Right atrium auricular region (tissue), 2 donors: ENCODE measurements around the gene OR5T3. TPM values are rescaled to one million over a fixed set of nuclear protein-coding genes. Genes with fewer than 3 reads are reported as not detected.

Experiments
- DNase-seq: peaks from one replicate; pipeline ENCODE4 v3.0.0-alpha.2; 2019; ENCODE audit warnings: low spot score
- H3K27ac ChIP-seq, 2 donors: fragments of 200-600 bp; sonication (generic); 1 replicate in 1 of 2; 2 replicates in 1 of 2; pipeline ENCODE4 v1.5.1; 2016 to 2019
- H3K27me3 ChIP-seq, 2 donors: fragments of 200-600 bp; sonication (generic); one replicate each; pipeline versions ENCODE4 v1.5.1 to v1.6.0; 2017 to 2019
- H3K36me3 ChIP-seq: fragments of 200-600 bp; sonication (generic); one replicate; pipeline ENCODE4 v1.5.1; 2016
- H3K4me1 ChIP-seq, 2 donors: fragments of 200-600 bp; sonication (generic); one replicate each; pipeline versions ENCODE4 v1.5.1 to v1.6.0; 2017 to 2019
- H3K4me3 ChIP-seq, 2 donors: fragments of 200-600 bp; sonication (generic); 1 replicate in 1 of 2; 2 replicates in 1 of 2; pipeline ENCODE4 v1.5.1; 2017 to 2019; ENCODE audit warnings: mild to moderate bottlenecking in 1 of 2, moderate library complexity in 1 of 2
- H3K9me3 ChIP-seq, 2 donors: fragments of 200-600 bp; sonication (generic); one replicate each; pipeline ENCODE4 v1.5.1; 2019
- total RNA-seq, 2 donors: library from RNA; depleted of rRNA; stranded (reverse); fragments of >200 nt; gene quantifications; one replicate each; pipeline ENCODE4 v1.1.0, GENCODE V29; 2016
- TF ChIP-seq, protein P1 (sequence below), 2 donors: fragments of 200-600 bp; sonication (generic); IDR thresholded peaks; one replicate each; pipeline ENCODE4 v1.5.1; 2019; ENCODE audit warnings: antibody characterized with exemption in 2 of 2

Gene OR5T3
- total RNA-seq, 2 donors from 2014 or later: not detected

DNA sequence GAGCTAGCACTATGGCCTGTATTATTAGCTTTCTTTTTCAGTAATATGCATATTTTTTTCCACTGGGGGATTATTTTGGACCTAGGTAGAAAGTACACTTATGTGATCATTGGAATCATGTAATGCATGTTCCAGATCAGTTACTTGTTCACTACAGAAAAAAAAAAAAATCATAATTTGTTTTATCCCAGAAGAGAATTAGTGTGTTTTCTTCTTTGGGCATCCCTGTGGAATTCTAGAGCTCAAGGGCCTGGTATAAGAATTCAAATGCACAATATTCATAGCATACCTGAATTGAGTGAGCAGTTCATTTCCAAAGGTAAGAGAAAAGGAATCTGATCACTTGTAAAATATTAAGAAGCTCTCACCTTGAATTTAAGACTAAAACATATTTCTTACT lies 21.8 kb downstream of the OR5T3 start, which contains the start of gene OR5T1:
OR5T1 (plus strand) TSS at position 301 of the 400 bp plus-strand sequence. CDS start 1,485 bp downstream, outside the sequence.
- TF ChIP-seq, protein P1, sequence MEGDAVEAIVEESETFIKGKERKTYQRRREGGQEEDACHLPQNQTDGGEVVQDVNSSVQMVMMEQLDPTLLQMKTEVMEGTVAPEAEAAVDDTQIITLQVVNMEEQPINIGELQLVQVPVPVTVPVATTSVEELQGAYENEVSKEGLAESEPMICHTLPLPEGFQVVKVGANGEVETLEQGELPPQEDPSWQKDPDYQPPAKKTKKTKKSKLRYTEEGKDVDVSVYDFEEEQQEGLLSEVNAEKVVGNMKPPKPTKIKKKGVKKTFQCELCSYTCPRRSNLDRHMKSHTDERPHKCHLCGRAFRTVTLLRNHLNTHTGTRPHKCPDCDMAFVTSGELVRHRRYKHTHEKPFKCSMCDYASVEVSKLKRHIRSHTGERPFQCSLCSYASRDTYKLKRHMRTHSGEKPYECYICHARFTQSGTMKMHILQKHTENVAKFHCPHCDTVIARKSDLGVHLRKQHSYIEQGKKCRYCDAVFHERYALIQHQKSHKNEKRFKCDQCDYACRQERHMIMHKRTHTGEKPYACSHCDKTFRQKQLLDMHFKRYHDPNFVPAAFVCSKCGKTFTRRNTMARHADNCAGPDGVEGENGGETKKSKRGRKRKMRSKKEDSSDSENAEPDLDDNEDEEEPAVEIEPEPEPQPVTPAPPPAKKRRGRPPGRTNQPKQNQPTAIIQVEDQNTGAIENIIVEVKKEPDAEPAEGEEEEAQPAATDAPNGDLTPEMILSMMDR (IDR thresholded peaks at IDR 0.05): no peak
- H3K4me3 ChIP-seq: no peak within 1 kb of the TSS
- no peaks in the 10 kb centered on the region for H3K27me3 ChIP-seq
- no peak within 1 kb of the TSS for H3K27ac ChIP-seq
- H3K4me1 ChIP-seq: no peaks in the 10 kb centered on the region
- DNase-seq: no peak
- no peaks in the 10 kb centered on the region for H3K36me3 ChIP-seq
- no peaks in the 10 kb centered on the region for H3K9me3 ChIP-seq

GRCh38 chr11:56292154-56292553 lies 40.1 kb downstream of the OR5T3 start, which contains the start of gene OR8H1:
TSS of gene OR8H1 (minus strand) at chr11:56292254. CDS start at chr11:56291062, 1,192 bp downstream.
- DNase-seq: no peak
- Histone ChIP-seq H3K36me3 (no peaks in the 10 kb centered on the region), H3K4me1 (no peaks in the 10 kb centered on the region), H3K9me3 (no peaks in the 10 kb centered on the region), H3K27me3 (no peaks in the 10 kb centered on the region), H3K27ac (no peak within 1 kb of the TSS), H3K4me3 (no peak within 1 kb of the TSS)
- TF ChIP-seq, protein P1 (IDR thresholded peaks at IDR 0.05): no peak

DNA sequence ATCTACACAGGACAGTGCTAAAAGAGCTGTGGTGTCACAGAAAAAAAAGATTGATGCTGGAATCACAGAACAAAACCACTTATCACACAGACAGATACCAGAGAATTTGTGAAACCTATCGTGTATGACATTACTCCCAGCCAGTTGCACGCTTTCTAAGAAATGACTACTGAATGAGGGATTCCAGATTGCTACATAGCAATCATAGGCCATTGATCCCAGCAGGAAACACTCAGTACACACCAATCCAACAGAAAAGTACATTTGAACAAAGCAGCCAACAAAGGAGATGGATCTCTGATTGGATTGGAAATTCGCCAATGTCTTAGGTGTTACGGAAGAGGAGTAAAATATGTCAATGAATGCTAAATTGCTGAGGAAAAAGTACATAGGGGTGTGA lies 44.8 kb downstream of the OR5T3 start:
- H3K36me3 ChIP-seq: no peaks in the 10 kb centered on the region
- no peaks in the 10 kb centered on the region for H3K27me3 ChIP-seq
- no peak overlapping the region for H3K27ac ChIP-seq
- no peaks in the 10 kb centered on the region for H3K9me3 ChIP-seq
- no peaks in the 10 kb centered on the region for H3K4me1 ChIP-seq
- DNase-seq: no peak
- TF ChIP-seq, protein P1 (IDR thresholded peaks at IDR 0.05): no peak
- no peak overlapping the region for H3K4me3 ChIP-seq

Other genes with a start within 250 kb of the OR5T3 start
- not detected for gene OR5AS1, start 224.6 kb upstream of the OR5T3 start, total RNA-seq
- gene OR8I2, start 158.9 kb upstream of the OR5T3 start, total RNA-seq: not detected
- not detected for gene OR8H2, start 148.6 kb upstream of the OR5T3 start, total RNA-seq
- gene OR8H3, start 129.9 kb upstream of the OR5T3 start, total RNA-seq: not detected
- not detected for gene OR8J3, start 112.1 kb upstream of the OR5T3 start, total RNA-seq
- gene OR8K5, start 91.9 kb upstream of the OR5T3 start, total RNA-seq: not detected
- not detected for gene OR5J2, start 75.6 kb upstream of the OR5T3 start, total RNA-seq
- not detected for gene OR5T2, start 18.0 kb upstream of the OR5T3 start, total RNA-seq
- not detected for gene OR5T1, start 21.9 kb downstream of the OR5T3 start, total RNA-seq
- not detected for gene OR8H1, start 40.0 kb downstream of the OR5T3 start, total RNA-seq
- gene OR8K3, start 62.9 kb downstream of the OR5T3 start, total RNA-seq: not detected
- gene OR8K1, start 93.8 kb downstream of the OR5T3 start, total RNA-seq: not detected
- gene OR8J1, start 102.0 kb downstream of the OR5T3 start, total RNA-seq: not detected
- not detected for gene OR8U1, start 123.4 kb downstream of the OR5T3 start, total RNA-seq
- not detected for gene OR5AL1, start 160.4 kb downstream of the OR5T3 start, total RNA-seq
- not detected for gene OR5M3, start 221.1 kb downstream of the OR5T3 start, total RNA-seq
- gene OR5M8, start 239.1 kb downstream of the OR5T3 start, total RNA-seq: not detected